HCEC 1CT (cell line): ENCODE data around the gene TMEM117.
"Not testable (repeated sequence)": the region's sequence is repeated elsewhere in the genome, so short reads cannot be mapped to it uniquely, and the experiment has no call there.

ENCODE experiments used
- DNase-seq: peaks from one replicate; pipeline ENCODE4 v3.0.0-alpha.2; 2017

The TMEM117 gene

GRCh38 chr12:44031472-44032185 lies 195.7 kb downstream of the TMEM117 start:
- no peak for DNase-seq

DNA sequence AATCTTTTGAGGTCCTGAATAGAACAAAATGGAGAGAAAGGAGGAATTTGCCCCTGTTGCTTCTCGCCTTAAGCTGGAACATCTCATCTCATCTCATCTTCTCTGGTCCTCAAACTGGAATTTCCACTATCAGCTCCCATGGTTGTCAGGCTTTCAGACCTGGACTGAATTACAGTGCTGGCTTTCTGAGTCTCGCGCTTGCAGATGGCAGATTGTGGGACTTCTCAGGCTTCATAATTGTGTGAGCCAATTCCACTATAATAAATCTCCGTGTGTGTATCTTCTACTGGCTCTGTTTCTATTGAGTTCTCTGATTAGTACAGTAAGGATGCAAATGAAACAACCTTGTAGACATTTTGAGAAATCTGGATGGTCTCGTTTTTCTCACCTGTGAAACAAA lies 199.0 kb downstream of the TMEM117 start:
- DNase-seq = no peak

GRCh38 chr12:44036875-44037443 lies 201.1 kb downstream of the TMEM117 start:
- no peak for DNase-seq

DNA sequence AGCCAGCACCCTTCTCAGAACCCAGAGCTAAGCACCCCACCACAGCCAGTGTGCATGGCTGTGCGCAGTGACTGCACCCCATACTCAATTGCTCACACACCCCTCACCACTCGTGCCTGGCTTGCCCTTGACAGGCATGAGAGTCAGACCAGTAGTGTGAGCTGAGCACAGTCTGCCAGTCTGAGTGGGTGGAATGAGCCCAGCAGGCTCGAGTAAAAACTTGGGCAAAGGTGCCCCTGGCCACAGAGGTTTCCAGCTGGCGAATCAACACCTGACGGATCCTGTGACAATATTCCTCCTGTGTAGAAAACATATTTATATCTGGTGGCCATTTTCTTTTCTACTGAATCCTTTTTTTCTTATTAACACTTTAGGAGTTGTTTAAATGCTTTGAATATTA lies 202.5 kb downstream of the TMEM117 start:
- no peak for DNase-seq

DNA sequence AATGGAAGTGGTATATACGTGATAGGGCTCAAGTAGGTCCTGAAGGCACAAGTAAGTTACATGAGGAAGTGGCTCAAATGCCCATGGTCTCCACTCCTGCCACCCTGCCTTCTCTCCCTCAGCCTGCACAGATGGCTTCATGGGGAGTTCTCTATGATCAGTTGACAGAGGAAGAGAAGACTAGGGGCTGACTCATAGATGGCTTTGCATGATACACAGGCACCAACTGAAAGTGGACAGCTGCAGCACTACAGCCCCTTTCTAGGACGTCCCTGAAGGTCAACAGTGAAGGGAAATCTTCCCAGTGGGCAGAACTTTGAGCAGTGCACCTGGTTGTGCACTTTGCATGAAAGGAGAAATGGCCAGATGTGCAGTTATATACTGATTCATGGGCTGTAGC lies 208.6 kb downstream of the TMEM117 start:
- not testable (repeated sequence) for DNase-seq

GRCh38 chr12:44046732-44047417 lies 211.0 kb downstream of the TMEM117 start:
- DNase-seq = no peak

DNA sequence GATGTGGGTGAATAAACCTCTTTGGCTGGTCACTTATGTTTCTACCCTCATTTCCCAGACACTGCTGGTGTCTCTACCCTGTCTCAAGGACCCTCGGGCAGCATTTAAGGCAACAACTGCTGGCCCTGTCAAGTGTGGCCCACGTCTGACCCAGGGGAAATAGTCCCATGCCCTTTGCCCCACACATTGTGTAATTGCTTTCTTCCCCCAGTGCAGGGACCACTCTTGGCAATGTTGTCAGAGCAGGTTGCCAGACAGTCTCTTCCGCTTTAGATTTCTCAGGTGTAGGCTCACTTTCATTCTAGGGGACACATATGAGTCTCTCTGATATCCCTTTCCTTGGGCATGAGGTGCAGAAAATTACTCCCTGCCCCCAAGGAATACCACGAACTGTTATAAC lies 216.7 kb downstream of the TMEM117 start:
- DNase-seq = no peak

GRCh38 chr12:44053549-44054127 lies 217.8 kb downstream of the TMEM117 start:
- DNase-seq = peak; percentile 5

- DNase-seq = no peak
Observed at GRCh38 chr12:44054281-44054680, 218.4 kb downstream of the TMEM117 start.

- no peak for DNase-seq
Observed at GRCh38 chr12:44058366-44058765, 222.5 kb downstream of the TMEM117 start.

DNA sequence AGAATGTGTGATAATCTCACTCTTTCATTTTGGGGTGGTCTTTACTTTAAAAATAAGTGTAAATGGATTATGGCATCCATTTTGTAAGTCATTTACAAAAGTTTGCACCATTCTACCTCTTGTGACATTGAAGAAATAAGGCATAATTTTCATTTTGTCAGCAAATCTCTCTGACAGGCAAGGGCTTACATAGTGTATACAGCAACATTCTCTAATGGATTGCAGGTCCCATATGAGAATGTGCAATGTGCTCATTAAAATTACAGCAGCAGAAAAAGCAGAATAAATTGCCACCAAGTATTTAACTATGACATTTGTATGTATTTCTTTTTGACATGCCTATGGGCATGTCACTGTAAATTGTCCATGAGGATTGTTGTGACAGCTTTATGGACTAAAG lies 223.6 kb downstream of the TMEM117 start:
- no peak for DNase-seq

DNA sequence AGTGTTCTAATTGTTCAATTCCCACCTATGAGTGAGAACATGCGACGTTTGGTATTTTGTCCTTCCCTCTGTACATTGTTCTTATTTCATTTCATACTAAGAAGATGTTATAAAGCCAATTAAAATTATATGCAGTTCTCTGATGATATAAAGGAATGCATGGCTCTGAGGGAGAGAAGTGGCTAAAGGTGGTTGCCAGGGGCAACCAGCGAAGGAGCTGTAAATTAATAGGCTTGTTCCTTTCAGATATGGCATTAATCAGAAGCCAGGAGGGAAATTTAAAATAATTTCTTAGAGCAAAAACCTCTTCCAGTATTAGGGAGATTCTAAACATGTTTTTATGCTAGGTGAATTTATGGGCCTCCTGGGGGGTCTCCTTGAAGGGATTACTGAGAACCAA lies 227.8 kb downstream of the TMEM117 start:
- no peak for DNase-seq

GRCh38 chr12:44076871-44077270 lies 241.0 kb downstream of the TMEM117 start:
- DNase-seq = no peak

GRCh38 chr12:44077294-44077693 lies 241.4 kb downstream of the TMEM117 start:
- no peak for DNase-seq

GRCh38 chr12:44078273-44078672 lies 242.4 kb downstream of the TMEM117 start:
- peak; percentile 22 for DNase-seq

- DNase-seq = no peak
Observed at GRCh38 chr12:44088647-44089046, 252.8 kb downstream of the TMEM117 start.

- DNase-seq = no peak
Observed at GRCh38 chr12:44091948-44092606, 256.2 kb downstream of the TMEM117 start.

DNA sequence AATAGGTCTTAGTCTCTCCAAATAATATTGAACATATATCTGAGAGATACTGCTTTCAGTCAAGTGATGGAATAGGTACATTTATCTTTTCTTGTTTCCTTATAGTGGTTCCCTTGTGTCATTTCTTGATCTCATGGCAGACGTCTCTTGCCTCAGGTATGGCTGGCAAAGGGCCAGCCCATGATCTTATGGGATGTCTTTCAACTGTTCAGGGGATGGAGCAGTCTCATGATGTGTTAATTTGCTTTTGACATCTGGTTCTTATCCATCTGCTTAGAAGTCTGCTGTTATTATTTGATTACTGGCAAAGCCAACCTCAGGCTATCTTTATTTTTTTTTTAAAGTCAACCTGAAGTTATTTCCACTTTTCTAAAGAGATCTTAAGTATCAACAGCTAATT lies 262.9 kb downstream of the TMEM117 start:
- DNase-seq = no peak

- DNase-seq = no peak
Observed at GRCh38 chr12:44099486-44099885, 263.6 kb downstream of the TMEM117 start.

GRCh38 chr12:44100264-44100663 lies 264.4 kb downstream of the TMEM117 start:
- DNase-seq = no peak

GRCh38 chr12:44101475-44101874 lies 265.6 kb downstream of the TMEM117 start:
- no peak for DNase-seq

DNA sequence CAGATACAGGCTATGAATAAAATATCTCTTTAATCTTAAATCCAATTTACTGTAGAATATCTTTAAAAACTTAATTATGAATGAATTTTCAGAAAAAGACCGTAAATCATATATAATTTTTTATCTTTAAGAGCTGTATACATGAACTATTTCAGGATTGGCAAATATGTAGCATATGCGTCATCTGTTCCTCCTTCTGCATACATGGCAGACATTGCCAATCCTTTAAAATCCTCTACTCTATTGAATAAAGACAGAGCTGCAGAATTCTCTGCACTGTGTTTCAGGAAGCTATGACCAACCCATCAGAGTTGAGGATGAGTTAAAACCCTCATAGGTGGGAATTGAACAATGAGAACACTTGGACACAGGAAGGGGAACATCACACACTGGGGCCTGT lies 279.0 kb downstream of the TMEM117 start:
- DNase-seq = no peak

DNA sequence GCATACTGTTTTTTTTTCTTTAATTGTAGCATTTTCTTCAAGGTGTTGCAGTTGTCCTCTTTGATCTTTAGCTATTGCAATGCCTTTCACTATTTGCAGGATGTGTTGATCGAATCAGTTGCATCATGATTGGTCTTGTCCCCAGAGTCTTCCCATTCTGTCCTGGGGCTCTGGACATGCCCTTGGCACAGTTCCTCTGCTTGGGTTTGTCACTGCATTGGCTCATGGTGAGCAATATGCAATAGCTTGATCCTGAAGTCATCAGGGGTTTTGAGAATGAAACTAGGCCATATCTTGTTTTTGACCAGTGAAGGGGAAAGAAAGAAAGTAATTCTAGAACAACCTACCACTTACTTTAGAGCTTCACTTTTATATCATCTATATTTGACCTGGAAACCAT lies 281.5 kb downstream of the TMEM117 start:
- DNase-seq = no peak
